ENCODE measurements around the gene ADD1.
A peak's percentile ranks its signal among the peaks of the same experiment; 100 is the strongest.

ADD1 gene

GRCh38 chr4:2824836-2825381 lies 18.7 kb upstream of the ADD1 start:
- Histone ChIP-seq H3K27me3 (replicated peaks; ENCODE audit: control insufficient read depth, insufficient read depth, low read length) (no peaks in the 10 kb centered on the region), H3K4me3 (replicated peaks; ENCODE audit: low read depth, low read length) (no peak overlapping the region), H3K36me3 (ENCODE audit: control insufficient read depth, insufficient read depth, low read length) (peaks cover 45% of the 10 kb centered on the region)
- TF ChIP-seq CTCF (IDR thresholded peaks at IDR 0.05; ENCODE audit: insufficient read depth, low read length, poor library complexity, severe bottlenecking) = no peak
- peak; percentile 4 for DNase-seq (ENCODE audit: extremely low read depth, insufficient read length)

- no peak overlapping the region for H3K4me3 ChIP-seq (replicated peaks; ENCODE audit: low read depth, low read length)
- peak; percentile 6 for DNase-seq (ENCODE audit: extremely low read depth, insufficient read length)
- no peaks in the 10 kb centered on the region for H3K27me3 ChIP-seq (replicated peaks; ENCODE audit: control insufficient read depth, insufficient read depth, low read length)
- peaks cover 41% of the 10 kb centered on the region for H3K36me3 ChIP-seq (ENCODE audit: control insufficient read depth, insufficient read depth, low read length)
- no peak for TF ChIP-seq CTCF (IDR thresholded peaks at IDR 0.05; ENCODE audit: insufficient read depth, low read length, poor library complexity, severe bottlenecking)
These were observed 17.9 kb upstream of the ADD1 start for GRCh38 chr4:2825740-2826139.

GRCh38 chr4:2827071-2827873 lies 16.4 kb upstream of the ADD1 start:
- DNase-seq (ENCODE audit: extremely low read depth, insufficient read length) = peak; percentile 9
- no peak for TF ChIP-seq CTCF (IDR thresholded peaks at IDR 0.05; ENCODE audit: insufficient read depth, low read length, poor library complexity, severe bottlenecking)
- Histone ChIP-seq H3K27me3 (replicated peaks; ENCODE audit: control insufficient read depth, insufficient read depth, low read length) (no peaks in the 10 kb centered on the region), H3K4me3 (replicated peaks; ENCODE audit: low read depth, low read length) (no peak overlapping the region), H3K36me3 (ENCODE audit: control insufficient read depth, insufficient read depth, low read length) (peaks cover 50% of the 10 kb centered on the region)

- H3K4me3 ChIP-seq (replicated peaks; ENCODE audit: low read depth, low read length) = no peak overlapping the region
- peaks cover 48% of the 10 kb centered on the region for H3K36me3 ChIP-seq (ENCODE audit: control insufficient read depth, insufficient read depth, low read length)
These were observed 15.5 kb upstream of the ADD1 start for GRCh38 chr4:2827874-2828751.

GRCh38 chr4:2828758-2829181 lies 14.9 kb upstream of the ADD1 start:
- no peak for DNase-seq (ENCODE audit: extremely low read depth, insufficient read length)
- TF ChIP-seq CTCF (IDR thresholded peaks at IDR 0.05; ENCODE audit: insufficient read depth, low read length, poor library complexity, severe bottlenecking) = no peak
- Histone ChIP-seq H3K36me3 (ENCODE audit: control insufficient read depth, insufficient read depth, low read length) (peaks cover 50% of the 10 kb centered on the region), H3K4me3 (replicated peaks; ENCODE audit: low read depth, low read length) (no peak overlapping the region), H3K27me3 (replicated peaks; ENCODE audit: control insufficient read depth, insufficient read depth, low read length) (no peaks in the 10 kb centered on the region)

More at GRCh38 chr4:2827874-2828751, 15.5 kb upstream of the ADD1 start:
- DNase-seq (ENCODE audit: extremely low read depth, insufficient read length) = peak; percentile 4
- H3K27me3 ChIP-seq (replicated peaks; ENCODE audit: control insufficient read depth, insufficient read depth, low read length) = no peaks in the 10 kb centered on the region
- no peak for TF ChIP-seq CTCF (IDR thresholded peaks at IDR 0.05; ENCODE audit: insufficient read depth, low read length, poor library complexity, severe bottlenecking)
